HEK293T (cell line): Measurements from ENCODE around the gene LPIN2.
"Not testable (repeated sequence)": the region's sequence is repeated elsewhere in the genome, so short reads cannot be mapped to it uniquely, and the experiment has no call there.

Experiments used
- CTCF ChIA-PET: fragments of 350-600 bp; formaldehyde crosslinking; extraction: SDS; loops from one replicate; lab custom pipeline; 2021; ENCODE audit warnings: antibody characterized with exemption, inconsistent platforms; lab: Yijun Ruan, JAX
- POLR2A ChIA-PET: fragments of 350-600 bp; formaldehyde crosslinking; extraction: SDS; loops from one replicate; lab custom pipeline; 2020; ENCODE audit warnings: antibody characterized with exemption, inconsistent platforms; lab: Yijun Ruan, JAX
- DNase-seq: peaks from one replicate; pipeline ENCODE4 v3.0.0; 2012; ENCODE audit warnings: mixed read lengths; ENCODE audit errors: extremely low spot score
- ARNT ChIP-seq: fragments of 450-650 bp; IDR thresholded peaks from 2 replicates; pipeline ENCODE4 v1.6.1; 2017; ENCODE audit warnings: mild to moderate bottlenecking
- BHLHE40 ChIP-seq: fragments of 450-650 bp; IDR thresholded peaks from 2 replicates; pipeline ENCODE4 v1.6.1; 2016; ENCODE audit warnings: mild to moderate bottlenecking, moderate library complexity, borderline replicate concordance
- CTBP1 ChIP-seq: fragments of 450-650 bp; IDR thresholded peaks from 2 replicates; pipeline ENCODE4 v1.6.1; 2016; ENCODE audit warnings: borderline replicate concordance
- ELF4 ChIP-seq: fragments of 450-650 bp; IDR thresholded peaks from 2 replicates; pipeline ENCODE4 v1.6.1; 2017; ENCODE audit warnings: antibody characterized with exemption
- FOXA1 ChIP-seq: fragments of 450-650 bp; IDR thresholded peaks from 2 replicates; pipeline ENCODE4 v1.6.1; 2016; ENCODE audit warnings: mild to moderate bottlenecking
- FOXK2 ChIP-seq: fragments of 450-650 bp; IDR thresholded peaks from 2 replicates; pipeline ENCODE4 v1.6.1; 2016; ENCODE audit warnings: mild to moderate bottlenecking
- FOXM1 ChIP-seq: fragments of 450-650 bp; IDR thresholded peaks from 2 replicates; pipeline ENCODE4 v1.6.1; 2017; ENCODE audit warnings: mild to moderate bottlenecking, borderline replicate concordance
- HDGF ChIP-seq: fragments of 450-650 bp; IDR thresholded peaks from 2 replicates; pipeline ENCODE4 v1.6.1; 2017; ENCODE audit warnings: antibody characterized with exemption, borderline replicate concordance
- L3MBTL2 ChIP-seq: fragments of 450-650 bp; conservative IDR thresholded peaks from 2 replicates; pipeline ENCODE4 v1.6.1; 2016; ENCODE audit warnings: mild to moderate bottlenecking
- LEF1 ChIP-seq: fragments of 450-650 bp; IDR thresholded peaks from 2 replicates; pipeline ENCODE4 v1.6.1; 2017; ENCODE audit warnings: mild to moderate bottlenecking, borderline replicate concordance
- NFRKB ChIP-seq: fragments of 450-650 bp; IDR thresholded peaks from 2 replicates; pipeline ENCODE4 v1.6.1; 2016; ENCODE audit warnings: mild to moderate bottlenecking, moderate library complexity
- SP1 ChIP-seq: fragments of 450-650 bp; IDR thresholded peaks from 2 replicates; pipeline ENCODE4 v1.6.1; 2017
- SUZ12 ChIP-seq: fragments of 450-650 bp; IDR thresholded peaks from 2 replicates; pipeline ENCODE4 v1.6.1; 2016; ENCODE audit warnings: mild to moderate bottlenecking
- TARDBP ChIP-seq: fragments of 450-650 bp; IDR thresholded peaks from 2 replicates; pipeline ENCODE4 v1.6.1; 2016
- ZNF384 ChIP-seq: fragments of 450-650 bp; IDR thresholded peaks from 2 replicates; pipeline ENCODE4 v1.6.1; 2016
- TF ChIP-seq, protein P1 (sequence below): fragments of 450-650 bp; IDR thresholded peaks from 2 replicates; pipeline ENCODE4 v1.6.1; 2016

LPIN2 gene

GRCh38 chr18:3054780-3055179 is 41.8 kb upstream of the LPIN2 start:
- no peak for DNase-seq
- CTCF ChIA-PET: no interaction called here
- TF ChIP-seq NFRKB (no peak), CTBP1 (no peak), ARNT (no peak), BHLHE40 (no peak)
- POLR2A ChIA-PET: no interaction called here

GRCh38 chr18:3054214-3054613 is 41.3 kb upstream of the LPIN2 start:
- DNase-seq: no peak
- POLR2A ChIA-PET: no interaction called here
- TF ChIP-seq ELF4 (no peak), BHLHE40 (no peak), FOXK2 (no peak), SUZ12 (no peak), CTBP1 (no peak), NFRKB (no peak), SP1 (no peak), HDGF (no peak), FOXM1 (no peak), FOXA1 (no peak), L3MBTL2 (no peak), ARNT (no peak), LEF1 (no peak), TARDBP (no peak), ZNF384 (no peak)
- TF ChIP-seq, protein P1, sequence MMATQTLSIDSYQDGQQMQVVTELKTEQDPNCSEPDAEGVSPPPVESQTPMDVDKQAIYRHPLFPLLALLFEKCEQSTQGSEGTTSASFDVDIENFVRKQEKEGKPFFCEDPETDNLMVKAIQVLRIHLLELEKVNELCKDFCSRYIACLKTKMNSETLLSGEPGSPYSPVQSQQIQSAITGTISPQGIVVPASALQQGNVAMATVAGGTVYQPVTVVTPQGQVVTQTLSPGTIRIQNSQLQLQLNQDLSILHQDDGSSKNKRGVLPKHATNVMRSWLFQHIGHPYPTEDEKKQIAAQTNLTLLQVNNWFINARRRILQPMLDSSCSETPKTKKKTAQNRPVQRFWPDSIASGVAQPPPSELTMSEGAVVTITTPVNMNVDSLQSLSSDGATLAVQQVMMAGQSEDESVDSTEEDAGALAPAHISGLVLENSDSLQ: no peak
- CTCF ChIA-PET: no interaction called here

DNA sequence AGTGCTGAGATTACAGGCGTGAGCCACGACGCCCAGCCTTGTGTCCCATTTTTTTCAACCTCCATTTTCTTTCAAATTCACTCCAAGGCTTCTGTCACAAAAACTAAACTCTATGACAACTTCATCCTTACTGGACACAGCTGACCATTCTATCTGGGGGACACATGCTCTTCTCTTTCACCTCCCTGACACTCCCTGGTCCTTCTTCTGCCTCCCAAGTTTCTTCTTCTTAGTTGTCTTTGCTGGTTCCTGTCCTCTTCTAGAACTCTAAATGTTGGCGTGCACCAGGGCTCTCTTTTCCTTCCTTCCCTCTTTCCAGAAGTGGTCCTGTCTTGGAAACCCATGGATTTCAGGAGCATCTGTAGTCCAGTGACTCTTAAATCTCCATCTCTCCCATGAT is 40.1 kb upstream of the LPIN2 start:
- ChIA-PET POLR2A (no interaction called here), CTCF (no interaction called here)
- TF ChIP-seq FOXK2 (no peak), ZNF384 (no peak), FOXA1 (no peak), CTBP1 (no peak), NFRKB (no peak), TARDBP (no peak)
- DNase-seq: no peak

- CTCF ChIA-PET: no interaction called here
- TF ChIP-seq FOXK2: no peak
- TF ChIP-seq FOXM1: no peak
- TF ChIP-seq HDGF: no peak
- no peak for TF ChIP-seq ELF4
- TF ChIP-seq L3MBTL2: no peak
- no peak for TF ChIP-seq ZNF384
- TF ChIP-seq, protein P1: no peak
- no peak for TF ChIP-seq FOXA1
- no peak for TF ChIP-seq BHLHE40
- TF ChIP-seq LEF1: no peak
- no peak for TF ChIP-seq CTBP1
- TF ChIP-seq NFRKB: no peak
- TF ChIP-seq SUZ12: no peak
- no peak for TF ChIP-seq SP1
- no peak for TF ChIP-seq ARNT
- POLR2A ChIA-PET: no interaction called here
- no peak for DNase-seq
Measured at GRCh38 chr18:3052411-3052758, 39.4 kb upstream of the LPIN2 start.

DNA sequence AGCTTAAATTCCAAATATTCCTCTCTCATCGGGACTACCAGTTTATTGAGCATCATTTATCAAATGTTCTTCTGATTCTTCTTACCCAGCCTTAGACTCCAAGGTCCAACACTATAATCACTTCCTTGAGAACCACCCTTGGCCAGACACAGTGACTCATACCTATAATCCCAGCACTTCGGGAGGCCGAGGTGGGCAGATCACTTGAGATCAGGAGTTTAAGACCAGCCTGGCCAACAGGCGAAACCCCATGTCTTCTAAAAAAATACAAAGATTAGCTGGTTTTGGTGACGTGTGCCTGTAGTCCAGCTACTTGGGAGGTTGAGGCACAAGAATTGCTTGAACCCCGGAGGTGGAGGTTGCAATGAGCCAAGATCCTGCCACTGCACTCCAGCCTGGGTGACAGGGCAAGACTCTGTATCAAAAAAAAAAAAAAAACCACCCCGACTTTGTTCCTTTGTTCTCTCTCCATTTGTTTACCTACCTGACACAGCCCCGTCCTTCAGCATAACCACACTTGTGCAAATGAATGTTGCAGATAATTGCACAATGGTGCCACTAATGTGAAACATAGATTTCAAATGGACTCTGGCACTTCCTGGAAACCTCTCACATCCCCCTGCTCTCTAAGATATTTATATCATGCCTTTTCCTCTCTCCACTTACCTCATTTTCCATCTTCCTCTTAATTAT is 38.9 kb upstream of the LPIN2 start:
- ChIA-PET POLR2A (no interaction called here), CTCF (no interaction called here)
- DNase-seq: no peak
- TF ChIP-seq FOXK2: no peak
- TF ChIP-seq CTBP1: no peak
- no peak for TF ChIP-seq L3MBTL2
- TF ChIP-seq, protein P1: no peak
- TF ChIP-seq ARNT: no peak
- TF ChIP-seq LEF1: no peak
- no peak for TF ChIP-seq TARDBP
- TF ChIP-seq FOXA1: no peak
- no peak for TF ChIP-seq NFRKB
- no peak for TF ChIP-seq ELF4
- TF ChIP-seq FOXM1: no peak
- TF ChIP-seq BHLHE40: no peak
- TF ChIP-seq SP1: no peak
- no peak for TF ChIP-seq HDGF

DNA sequence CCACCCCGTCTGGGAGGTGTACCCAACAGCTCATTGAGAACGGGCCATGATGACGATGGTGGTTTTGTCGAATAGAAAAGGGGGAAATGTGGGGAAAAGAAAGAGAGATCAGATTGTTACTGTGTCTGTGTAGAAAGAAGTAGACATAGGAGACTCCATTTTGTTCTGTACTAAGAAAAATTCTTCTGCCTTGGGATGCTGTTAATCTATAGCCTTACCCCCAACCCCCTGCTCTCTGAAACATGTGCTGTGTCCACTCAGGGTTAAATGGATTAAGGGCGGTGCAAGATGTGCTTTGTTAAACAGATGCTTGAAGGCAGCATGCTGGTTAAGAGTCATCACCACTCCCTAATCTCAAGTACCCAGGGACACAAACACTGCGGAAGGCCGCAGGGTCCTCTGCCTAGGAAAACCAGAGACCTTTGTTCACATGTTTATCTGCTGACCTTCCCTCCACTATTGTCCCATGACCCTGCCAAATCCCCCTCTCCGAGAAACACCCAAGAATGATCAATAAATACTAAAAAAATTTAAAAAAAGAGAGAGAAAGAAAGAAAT is 37.0 kb upstream of the LPIN2 start:
- CTCF ChIA-PET: not testable (repeated sequence)

More for the DNA sequence above, 37.0 kb upstream of the LPIN2 start:
- DNase-seq, POLR2A ChIA-PET: not testable (repeated sequence)
